C1 segment of cervical spinal cord (tissue), 14 donors: ENCODE results near the gene ARHGDIG.
A peak's percentile ranks its signal among the peaks of the same experiment; 100 is the strongest.

Experiments
- DNase-seq, 14 donors: peaks; one replicate each; lab custom pipeline; 2025; lab: John Stamatoyannopoulos, UW

ARHGDIG gene

DNA sequence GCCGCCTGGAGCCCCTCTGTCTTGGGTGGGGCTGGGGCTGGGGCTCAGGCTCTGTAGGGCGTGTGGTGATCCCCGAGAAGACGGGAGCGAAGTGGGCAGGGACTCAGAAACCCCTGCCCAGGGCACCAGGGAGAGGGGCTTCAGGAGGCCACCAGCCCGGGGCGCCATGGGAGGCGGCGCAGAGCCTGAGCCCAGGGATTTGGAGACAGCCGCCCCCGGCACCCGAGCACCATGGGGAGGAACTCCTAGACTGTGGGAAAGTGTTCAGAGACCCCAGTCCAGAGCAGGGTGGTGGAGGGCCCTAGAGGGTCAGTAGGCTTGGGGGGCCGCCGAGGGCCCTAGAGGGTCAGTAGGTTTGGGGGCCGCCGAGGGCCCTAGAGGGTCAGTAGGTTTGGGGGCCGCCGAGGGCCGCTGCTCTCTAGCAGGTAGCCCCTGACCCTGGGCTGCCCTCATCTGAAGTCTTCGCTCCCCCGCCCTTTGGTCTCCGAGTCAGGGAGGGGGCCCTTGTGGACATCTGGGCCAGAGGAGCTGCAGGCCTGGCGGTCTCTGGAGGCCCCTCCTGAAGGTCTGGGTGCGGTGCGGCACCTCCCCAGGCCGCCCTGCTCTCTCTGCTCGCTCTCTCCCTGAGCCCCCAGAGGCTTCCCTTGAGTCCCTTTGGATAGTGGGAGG, 734 bp downstream of the ARHGDIG start:
- no peak for DNase-seq

DNA sequence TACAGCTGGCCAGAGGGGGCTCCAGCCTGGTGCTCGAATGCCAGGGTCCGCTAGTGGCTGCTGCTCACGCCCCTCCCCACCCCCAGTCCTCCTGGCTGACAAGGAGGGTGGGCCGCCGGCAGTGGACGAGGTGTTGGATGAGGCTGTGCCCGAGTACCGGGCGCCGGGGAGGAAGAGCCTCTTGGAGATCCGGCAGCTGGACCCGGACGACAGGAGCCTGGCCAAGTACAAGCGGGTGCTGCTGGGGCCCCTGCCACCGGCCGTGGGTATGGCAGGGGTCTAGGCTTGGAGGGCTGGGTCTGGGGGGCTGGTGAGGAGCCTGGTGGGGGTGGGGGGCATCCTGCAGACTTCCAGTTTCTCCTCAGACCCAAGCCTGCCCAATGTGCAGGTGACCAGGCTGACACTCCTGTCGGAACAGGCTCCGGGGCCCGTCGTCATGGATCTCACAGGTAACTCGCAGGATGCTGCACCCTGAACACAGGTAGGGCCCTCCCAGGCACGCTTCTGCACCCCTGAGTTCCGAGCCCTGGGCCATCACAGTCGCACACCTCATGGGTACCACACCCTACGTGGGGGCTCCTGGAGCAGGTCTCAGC, 1.4 kb downstream of the ARHGDIG start:
- no peak for DNase-seq

DNA sequence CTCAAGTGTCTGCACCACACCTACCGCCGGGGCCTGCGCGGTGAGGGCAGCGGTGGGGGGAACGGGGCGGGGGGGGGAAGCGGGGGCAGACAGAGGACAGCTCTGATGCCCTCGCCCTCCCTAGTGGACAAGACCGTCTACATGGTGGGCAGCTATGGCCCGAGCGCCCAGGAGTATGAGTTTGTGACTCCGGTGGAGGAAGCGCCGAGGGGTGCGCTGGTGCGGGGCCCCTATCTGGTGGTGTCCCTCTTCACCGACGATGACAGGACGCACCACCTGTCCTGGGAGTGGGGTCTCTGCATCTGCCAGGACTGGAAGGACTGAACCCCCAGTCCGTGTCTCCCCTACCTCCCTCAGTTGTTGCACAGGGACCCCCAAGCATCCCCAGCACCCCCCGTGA, 2.1 kb downstream of the ARHGDIG start:
- DNase-seq, result no peak

DNA sequence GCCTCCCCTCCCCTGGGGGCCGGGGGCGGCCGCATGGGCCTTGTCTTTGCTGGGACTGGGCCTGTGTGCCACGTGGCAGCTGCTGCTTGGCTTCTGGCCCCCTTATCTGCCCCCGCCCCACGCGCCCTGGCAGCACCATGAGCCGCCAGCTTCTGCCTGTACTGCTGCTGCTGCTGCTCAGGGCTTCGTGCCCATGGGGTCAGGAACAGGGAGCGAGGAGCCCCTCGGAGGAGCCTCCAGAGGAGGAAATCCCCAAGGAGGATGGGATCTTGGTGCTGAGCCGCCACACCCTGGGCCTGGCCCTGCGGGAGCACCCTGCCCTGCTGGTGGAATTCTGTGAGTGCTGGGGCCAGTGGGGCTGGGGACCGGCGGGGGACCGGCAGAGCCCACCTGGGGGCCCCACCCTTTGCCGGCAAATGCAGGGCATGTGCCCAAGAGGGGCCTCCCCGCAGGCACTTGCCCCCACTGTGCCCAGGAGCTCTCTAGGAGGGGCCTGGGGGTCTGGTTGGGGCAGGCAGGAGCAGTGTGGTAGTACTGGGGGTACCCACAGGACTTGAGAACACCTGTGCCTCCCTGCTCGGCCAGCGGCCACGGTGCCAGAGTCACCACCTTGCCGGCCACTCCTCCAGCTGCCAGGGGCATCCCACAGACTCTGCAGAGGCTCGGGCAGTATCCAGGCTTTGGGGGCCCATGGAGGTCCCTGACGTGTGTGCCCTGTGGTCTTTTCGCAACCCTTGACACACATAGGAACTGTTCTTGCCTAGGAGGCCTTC, 2.8 kb downstream of the ARHGDIG start, which contains the start of gene PDIA2:
Gene PDIA2, plus strand, starts transcription at position 132 of the 773 bp plus-strand sequence. Its CDS starts 6 bp downstream, at position 138.
- DNase-seq, result peak in 6 of 14 donors; percentile 3 to 44 (median 14)

DNA sequence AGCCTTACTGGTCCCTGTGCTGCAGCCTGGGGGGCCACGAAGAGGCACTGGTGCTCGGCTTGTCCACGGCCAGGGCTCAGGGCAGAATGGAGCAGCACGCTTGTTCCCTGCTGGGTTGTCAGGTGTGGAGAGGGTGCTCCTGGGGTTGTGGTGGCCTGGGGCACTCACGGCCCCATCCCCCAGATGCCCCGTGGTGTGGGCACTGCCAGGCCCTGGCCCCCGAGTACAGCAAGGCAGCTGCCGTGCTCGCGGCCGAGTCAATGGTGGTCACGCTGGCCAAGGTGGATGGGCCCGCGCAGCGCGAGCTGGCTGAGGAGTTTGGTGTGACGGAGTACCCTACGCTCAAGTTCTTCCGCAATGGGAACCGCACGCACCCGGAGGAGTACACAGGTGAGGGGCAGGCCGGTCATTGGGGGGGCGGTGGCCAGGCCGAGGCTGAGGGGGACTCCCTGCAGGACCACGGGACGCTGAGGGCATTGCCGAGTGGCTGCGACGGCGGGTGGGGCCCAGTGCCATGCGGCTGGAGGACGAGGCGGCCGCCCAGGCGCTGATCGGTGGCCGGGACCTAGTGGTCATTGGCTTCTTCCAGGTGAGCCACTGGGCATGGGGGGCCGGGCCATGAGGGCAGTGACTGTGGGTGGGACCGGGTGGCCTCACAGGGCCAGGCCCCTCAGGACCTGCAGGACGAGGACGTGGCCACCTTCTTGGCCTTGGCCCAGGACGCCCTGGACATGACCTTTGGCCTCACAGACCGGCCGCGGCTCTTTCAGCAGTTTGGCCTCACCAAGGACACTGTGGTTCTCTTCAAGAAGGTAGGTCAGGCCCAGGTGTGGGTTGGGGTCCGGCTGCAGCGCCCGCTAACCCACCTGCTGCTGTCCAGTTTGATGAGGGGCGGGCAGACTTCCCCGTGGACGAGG, 4.1 kb downstream of the ARHGDIG start:
- DNase-seq, result no peak

DNA sequence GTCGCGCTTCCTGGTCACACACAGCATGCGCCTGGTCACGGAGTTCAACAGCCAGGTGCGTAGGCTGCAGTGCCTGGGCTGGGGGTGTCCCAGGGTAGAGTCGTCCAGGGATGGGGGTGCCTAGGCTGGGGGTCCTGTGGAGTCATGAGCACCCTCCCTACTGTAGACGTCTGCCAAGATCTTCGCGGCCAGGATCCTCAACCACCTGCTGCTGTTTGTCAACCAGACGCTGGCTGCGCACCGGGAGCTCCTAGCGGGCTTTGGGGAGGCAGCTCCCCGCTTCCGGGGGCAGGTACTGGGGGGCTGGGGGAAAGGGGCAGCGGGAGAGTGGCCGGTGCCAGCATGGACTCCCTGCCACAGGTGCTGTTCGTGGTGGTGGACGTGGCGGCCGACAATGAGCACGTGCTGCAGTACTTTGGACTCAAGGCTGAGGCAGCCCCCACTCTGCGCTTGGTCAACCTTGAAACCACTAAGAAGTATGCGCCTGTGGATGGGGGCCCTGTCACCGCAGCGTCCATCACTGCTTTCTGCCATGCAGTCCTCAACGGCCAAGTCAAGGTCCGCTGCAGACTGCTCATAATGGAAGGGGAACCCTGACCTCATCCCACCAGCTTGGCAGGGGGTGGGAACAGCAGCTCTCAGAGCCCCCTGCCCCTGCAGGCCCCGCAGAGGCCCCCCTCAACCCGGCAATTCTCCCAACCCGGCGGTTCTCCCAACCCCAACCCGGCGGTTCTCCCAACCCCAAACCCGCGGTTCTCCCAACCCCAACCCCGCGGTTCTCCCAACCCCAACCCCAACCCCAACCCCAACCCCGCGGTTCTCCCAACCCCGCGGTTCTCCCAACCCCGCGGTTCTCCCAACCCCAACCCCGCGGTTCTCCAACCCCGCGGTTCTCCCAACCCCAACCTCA, 5.0 kb downstream of the ARHGDIG start:
- DNase-seq, result no peak

DNA sequence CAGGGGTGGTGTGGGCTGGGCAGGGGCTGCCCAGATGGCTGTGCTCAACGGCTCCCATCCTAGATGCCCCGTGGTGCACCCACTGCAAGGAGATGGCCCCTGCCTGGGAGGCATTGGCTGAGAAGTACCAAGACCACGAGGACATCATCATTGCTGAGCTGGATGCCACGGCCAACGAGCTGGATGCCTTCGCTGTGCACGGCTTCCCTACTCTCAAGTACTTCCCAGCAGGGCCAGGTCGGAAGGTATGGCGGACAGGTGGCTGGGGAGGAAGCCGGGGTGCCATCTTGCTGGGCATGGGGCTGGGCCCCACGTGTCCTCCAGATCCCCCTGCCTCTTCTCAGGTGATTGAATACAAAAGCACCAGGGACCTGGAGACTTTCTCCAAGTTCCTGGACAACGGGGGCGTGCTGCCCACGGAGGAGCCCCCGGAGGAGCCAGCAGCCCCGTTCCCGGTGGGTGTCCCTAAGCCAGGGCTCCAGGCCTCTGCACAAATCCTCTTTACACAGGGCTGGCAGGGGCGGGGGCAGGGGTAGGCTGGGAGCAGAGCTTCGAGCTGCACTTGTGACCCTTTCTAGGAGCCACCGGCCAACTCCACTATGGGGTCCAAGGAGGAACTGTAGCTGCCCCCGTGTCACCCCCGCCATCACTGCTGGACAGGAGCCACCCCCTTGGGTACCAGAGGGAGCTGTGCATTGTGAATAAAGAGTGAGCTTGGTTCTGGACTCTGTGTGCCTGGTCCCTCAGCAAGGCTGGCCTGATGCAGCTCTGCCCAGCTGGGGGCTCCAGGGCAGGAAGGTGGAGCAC, 6.3 kb downstream of the ARHGDIG start:
- no peak for DNase-seq

DNA sequence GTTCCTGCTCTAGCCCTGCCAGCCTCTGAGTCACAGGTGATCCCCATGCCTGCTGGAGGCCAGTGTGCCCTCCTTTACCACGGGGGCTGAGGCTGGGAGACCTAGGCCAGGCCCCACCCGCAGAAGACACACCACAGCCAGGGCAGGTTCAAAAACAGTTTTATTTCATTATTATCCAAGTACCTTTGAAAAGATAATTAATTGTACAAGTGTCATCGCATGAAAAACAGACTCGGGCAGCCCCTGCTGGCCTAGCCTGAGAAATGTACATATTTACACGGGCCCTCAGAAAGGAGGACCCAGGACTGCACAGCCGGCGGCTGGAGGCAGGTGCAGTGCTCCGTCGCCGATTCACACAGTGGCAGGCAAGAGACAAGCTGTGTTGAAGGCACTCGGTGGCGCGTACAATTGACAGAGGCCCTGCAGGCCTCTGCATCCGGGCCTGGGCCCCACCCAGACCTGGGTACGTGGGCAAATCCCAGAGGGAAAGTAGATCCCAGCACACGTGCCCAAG, 7.0 kb downstream of the ARHGDIG start:
- DNase-seq, result no peak

DNA sequence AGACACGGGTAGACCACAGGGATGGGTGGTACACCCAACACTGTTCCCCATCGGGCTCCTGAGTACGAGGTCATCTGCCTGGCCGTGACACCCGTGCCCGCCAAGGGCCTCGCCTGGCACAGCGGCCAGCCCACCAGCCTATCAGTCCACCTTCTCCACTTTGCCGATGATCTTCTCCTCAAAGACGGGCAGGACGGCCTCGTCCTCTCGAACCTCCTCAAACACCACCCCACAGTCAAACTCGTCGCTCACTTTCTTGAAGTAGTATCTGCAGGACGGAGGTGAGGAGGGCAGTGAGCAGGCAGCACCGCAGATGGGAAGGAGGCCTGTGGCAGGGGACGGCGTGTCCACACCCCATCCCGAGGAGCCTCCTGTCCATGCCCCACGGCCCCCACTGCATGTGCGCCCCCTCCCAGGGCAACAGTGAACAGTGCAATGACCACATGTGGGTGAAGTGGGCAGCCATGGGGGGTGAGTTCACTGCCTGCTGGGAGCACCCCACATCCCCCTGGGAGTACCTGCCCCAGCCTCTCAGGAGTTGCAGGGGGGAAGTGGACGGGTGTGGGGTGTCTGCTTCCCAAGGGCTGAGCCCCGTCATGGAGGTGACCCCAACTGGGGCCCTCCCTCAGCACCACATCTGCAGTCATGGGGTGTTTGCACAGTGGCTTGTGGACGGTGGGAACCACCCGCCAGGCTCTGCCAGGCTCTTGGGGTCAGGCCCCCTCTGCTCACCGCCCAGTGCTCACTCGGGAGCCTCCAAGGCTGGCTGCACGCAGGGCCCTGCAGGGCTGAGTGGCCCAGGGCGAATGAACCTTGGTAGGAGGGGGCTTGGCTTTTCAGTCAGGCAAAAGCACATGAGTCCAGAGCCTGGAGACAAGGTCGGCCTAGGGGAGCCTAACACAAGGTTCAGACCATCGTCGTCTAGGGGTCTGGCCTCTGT, 7.9 kb downstream of the ARHGDIG start:
- no peak for DNase-seq

DNA sequence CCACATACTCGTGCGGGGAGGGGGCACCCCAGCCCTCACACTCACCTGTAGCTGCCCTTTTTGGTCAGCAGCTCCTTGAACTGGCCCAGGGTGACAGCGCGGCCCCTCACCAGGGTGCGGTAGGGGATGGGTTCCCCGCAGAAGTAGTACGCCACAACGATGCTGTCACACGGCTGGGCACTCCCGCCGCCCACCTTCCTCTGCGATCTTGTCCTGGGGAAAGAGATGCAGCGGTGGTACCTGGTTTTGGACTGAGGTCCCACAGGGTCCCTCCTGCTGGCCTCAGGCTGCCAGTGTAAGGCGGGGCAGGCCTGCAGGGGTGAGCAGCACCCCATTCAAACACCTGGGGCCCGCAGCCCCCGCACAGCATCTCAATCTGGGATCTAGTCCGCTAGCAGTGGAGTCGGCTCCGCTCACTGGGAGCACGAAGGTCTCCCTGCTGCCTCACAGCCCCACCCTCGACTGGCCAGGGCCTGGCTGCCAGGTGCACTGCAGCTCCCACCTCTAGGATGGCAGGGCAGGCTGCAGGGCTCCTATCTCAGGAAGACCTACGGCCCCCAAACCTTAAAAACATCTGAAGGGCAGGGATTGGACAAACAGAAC, 9.1 kb downstream of the ARHGDIG start:
- DNase-seq, result no peak

DNA sequence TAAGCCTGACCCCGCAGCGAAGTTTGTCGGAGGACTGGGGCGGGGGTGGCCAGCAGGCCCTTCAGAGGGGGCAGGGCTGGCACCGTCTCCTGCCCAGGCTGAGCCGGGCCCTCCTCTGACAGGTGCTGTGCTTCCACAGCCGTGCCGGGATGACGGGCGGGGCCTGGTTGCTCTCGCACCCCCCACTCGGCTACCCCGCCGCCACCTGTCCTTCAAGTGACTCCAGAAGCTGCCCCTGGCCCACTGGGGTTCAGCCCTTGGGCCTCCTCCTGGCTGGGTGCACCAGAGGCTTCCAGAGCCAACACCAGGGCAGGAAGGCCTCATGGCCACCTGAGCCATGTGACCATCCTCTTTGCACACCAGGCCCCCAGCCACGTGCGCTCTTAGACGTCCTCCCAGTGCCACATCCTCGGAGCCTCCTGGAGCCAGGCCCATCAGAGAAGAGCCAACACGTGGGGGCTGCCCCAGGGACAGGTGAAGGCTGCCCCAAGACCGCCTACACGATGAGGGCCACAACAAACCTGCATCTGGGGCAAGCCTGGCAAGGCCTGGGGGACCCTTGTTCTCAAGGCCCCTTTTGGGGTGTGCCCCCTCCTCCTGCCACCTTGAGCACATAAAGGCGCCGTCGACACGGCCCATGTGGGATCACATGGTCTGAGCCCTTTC, 9.8 kb downstream of the ARHGDIG start:
- no peak for DNase-seq

DNA sequence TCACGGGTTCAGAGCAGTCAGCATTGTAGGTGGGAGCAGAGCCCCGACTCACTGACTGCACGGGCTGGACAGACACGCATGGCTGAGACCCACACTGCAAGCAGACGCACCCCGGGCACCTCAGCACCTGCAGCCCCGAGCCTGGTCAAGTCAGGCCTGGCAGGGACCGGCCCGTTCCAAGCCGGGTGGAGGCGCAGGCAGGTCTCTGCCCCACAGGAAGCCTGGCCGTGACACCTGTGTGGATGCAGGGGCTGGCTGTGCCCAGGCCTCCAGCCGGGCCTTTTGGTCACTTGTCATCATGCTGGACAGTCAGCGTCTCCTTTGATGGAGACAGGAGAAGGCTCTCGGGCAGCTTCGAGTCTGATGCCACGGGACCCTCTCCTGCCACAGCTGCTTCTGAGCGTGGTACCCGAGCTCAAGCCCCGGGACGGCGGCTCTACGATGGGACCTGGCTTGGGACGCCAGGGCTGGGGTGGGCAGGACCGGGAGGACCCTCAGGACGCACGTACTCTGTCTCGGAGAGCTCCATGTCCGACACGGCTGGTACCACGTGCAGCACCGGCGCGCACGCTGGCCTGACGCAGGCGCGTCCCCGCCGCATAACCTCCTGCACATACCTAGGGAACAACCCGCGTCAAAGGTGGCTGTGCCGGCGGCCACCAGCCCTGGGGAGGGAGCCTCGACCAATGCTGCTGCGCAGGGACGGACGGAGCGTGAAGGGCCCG, 10.5 kb downstream of the ARHGDIG start:
- no peak for DNase-seq

DNA sequence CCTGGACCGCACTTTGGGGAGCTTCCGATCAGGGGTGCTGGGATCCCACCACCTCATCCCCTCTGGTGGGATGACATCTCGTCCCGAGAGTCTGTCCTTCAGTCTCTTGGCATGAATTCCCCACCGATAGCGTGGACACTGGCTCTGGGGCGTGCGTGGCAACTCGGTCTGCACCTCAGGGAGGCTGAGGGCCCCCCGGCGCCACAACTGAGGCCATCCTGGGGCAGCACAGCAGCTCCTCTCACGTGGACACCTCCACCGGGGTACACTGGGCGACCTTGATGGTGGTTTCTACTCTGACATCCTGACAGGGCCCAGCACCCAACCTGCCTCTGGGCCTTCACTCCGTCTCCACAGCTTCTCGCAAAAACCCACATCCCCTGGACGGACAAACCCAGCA, 11.1 kb downstream of the ARHGDIG start:
- no peak for DNase-seq

DNA sequence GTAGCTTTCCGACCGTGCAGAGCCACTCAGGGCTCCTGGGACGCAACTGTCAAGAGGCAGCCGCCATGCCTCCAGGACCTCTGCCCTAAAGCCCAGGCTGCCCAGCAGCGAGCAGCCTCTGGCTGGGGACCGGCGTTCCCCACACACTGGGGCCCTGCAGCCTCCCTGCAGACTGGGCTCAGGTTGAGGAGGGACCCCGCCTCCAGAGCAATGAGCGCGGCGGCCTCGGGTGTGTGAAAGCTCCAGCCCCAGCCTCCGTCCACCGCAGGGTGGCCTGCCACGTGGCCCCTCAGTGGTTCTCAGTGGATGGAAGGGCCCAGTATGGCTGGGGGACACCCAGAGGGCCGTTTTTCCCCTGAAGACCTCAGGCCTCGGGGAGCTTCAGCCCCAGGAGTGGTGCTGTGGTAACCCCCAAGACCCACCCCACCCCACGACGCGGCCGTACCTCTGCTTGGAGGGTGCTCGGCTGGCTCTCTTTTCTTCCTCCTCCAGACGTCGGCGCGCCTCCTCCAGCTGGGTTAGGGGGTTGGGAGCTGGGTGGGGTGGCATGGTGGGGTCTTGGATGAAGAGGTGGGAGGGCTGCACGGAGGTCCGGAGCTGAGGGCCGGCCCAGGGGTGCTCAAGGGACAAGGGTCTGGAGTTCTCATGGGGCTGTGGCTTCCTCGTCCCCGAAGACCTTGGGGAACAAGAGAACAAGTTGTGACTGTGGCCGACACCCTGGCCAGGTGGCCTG, 12.8 kb downstream of the ARHGDIG start:
- DNase-seq, result no peak

DNA sequence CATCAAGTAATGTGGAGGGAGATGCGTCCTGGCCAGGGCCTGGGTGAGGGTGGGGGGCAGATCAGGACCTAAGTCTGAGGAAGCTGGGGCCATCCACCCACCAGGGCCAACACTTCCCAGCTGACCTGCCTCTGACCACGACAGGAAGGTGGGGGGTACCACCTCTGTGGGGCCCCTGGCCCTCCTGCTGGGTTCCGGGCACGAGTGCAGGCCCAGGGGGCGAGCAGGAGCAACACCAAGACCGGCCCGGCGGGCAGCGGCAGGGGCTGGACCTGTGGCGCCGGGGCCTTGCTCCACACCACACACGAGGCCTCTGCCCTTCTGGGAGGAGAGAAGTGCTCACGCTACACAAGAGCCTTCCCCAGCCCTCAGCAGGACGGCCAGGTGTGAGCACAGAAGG, 15.9 kb downstream of the ARHGDIG start:
- DNase-seq, result no peak
